ENCODE measurements around the gene ADD1. TPM values are rescaled to one million over a fixed set of nuclear protein-coding genes. Genes with fewer than 3 reads are reported as not detected.

ADD1 gene
- total RNA-seq, 4 donors from 2014 or later: 122 to 299 (median 196) TPM

GRCh38 chr4:2839060-2839459 lies 4.6 kb upstream of the ADD1 start:
- WGBS: 91% methylated on average over 3 of the region's 3 CpGs
- no peak for DNase-seq (ENCODE audit: low spot score in 2 of 2)
- H3K4me3 ChIP-seq: no peak overlapping the region
- no peaks in the 10 kb centered on the region for H3K27me3 ChIP-seq
- TF ChIP-seq, protein P1, sequence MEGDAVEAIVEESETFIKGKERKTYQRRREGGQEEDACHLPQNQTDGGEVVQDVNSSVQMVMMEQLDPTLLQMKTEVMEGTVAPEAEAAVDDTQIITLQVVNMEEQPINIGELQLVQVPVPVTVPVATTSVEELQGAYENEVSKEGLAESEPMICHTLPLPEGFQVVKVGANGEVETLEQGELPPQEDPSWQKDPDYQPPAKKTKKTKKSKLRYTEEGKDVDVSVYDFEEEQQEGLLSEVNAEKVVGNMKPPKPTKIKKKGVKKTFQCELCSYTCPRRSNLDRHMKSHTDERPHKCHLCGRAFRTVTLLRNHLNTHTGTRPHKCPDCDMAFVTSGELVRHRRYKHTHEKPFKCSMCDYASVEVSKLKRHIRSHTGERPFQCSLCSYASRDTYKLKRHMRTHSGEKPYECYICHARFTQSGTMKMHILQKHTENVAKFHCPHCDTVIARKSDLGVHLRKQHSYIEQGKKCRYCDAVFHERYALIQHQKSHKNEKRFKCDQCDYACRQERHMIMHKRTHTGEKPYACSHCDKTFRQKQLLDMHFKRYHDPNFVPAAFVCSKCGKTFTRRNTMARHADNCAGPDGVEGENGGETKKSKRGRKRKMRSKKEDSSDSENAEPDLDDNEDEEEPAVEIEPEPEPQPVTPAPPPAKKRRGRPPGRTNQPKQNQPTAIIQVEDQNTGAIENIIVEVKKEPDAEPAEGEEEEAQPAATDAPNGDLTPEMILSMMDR (IDR thresholded peaks at IDR 0.05): no peak
- peaks cover 22% of the 10 kb centered on the region for H3K36me3 ChIP-seq
- H3K9me3 ChIP-seq: no peaks in the 10 kb centered on the region
- peaks cover 31% of the 10 kb centered on the region for H3K4me1 ChIP-seq
- no peak overlapping the region for H3K27ac ChIP-seq

- peaks cover 38% of the 10 kb centered on the region for H3K4me1 ChIP-seq
- H3K27me3 ChIP-seq: no peaks in the 10 kb centered on the region
- TF ChIP-seq, protein P1 (IDR thresholded peaks at IDR 0.05): no peak
- TF ChIP-seq POLR2A (IDR thresholded peaks at IDR 0.05) (no peak), POLR2AphosphoS5 (IDR thresholded peaks at IDR 0.05) (no peak), EP300 (IDR thresholded peaks at IDR 0.05) (no peak)
- H3K27ac ChIP-seq: peak overlapping the region; percentile 93
- WGBS: 13% methylated on average over 7 of the region's 10 CpGs
- H3K9me3 ChIP-seq: no peaks in the 10 kb centered on the region
- H3K36me3 ChIP-seq: no peaks in the 10 kb centered on the region
- H3K4me3 ChIP-seq: peak overlapping the region; percentile 86
- no peak for DNase-seq (ENCODE audit: low spot score in 2 of 2)
Measured at GRCh38 chr4:2842687-2843262, 869 bp upstream of the ADD1 start.

GRCh38 chr4:2843941-2844584 lies 419 bp downstream of the ADD1 start:
- peaks cover 36% of the 10 kb centered on the region for H3K4me1 ChIP-seq
- no peaks in the 10 kb centered on the region for H3K9me3 ChIP-seq
- H3K27ac ChIP-seq: peak overlapping the region; percentile 93
- H3K27me3 ChIP-seq: no peaks in the 10 kb centered on the region
- TF ChIP-seq POLR2A (IDR thresholded peaks at IDR 0.05) (no peak), EP300 (IDR thresholded peaks at IDR 0.05) (no peak), POLR2AphosphoS5 (IDR thresholded peaks at IDR 0.05) (no peak)
- TF ChIP-seq, protein P1 (IDR thresholded peaks at IDR 0.05): no peak
- H3K4me3 ChIP-seq: peak overlapping the region; percentile 86
- WGBS: under 1% methylated on average over 20 of the region's 74 CpGs
- no peaks in the 10 kb centered on the region for H3K36me3 ChIP-seq
- DNase-seq (ENCODE audit: low spot score in 2 of 2): peak in 1 of 2 donors; percentile 79

- peaks cover 49% of the 10 kb centered on the region for H3K4me1 ChIP-seq
- no peak for DNase-seq (ENCODE audit: low spot score in 2 of 2)
- 83% methylated on average over 2 of the region's 2 CpGs for WGBS
- no peak overlapping the region for H3K27ac ChIP-seq
- TF ChIP-seq POLR2A (IDR thresholded peaks at IDR 0.05) (no peak), EP300 (IDR thresholded peaks at IDR 0.05) (no peak)
- H3K9me3 ChIP-seq: no peaks in the 10 kb centered on the region
- H3K36me3 ChIP-seq: no peaks in the 10 kb centered on the region
- no peaks in the 10 kb centered on the region for H3K27me3 ChIP-seq
- H3K4me3 ChIP-seq: no peak overlapping the region
Measured at GRCh38 chr4:2846172-2846571, 2.5 kb downstream of the ADD1 start.

DNA sequence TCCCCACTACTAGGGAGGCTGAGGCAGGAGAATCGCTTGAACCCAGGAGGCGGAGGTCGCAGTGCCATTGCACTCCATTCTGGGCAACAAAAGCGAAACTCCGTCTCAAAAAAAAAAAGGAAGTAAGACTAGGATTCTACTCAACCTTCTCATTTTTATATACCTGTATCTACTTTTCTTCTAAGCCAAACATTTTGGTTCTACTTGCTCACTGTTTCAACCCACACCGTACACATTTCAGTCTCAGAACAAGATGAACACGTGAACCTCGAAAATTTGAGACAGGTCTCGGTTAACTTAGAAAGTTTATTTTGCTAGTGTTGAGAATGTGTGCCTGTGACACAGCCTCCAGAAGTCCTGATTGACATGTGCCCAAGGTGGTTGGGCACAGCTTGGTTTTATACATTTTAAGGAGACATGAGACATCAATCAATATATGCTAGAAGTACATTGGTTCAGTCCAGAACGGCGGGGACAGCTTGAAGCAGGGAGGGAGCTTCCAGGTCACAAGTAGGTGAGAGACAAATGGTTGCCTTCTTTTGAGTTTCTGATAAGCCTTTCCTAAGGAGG lies 3.7 kb downstream of the ADD1 start:
- TF ChIP-seq POLR2AphosphoS5 (IDR thresholded peaks at IDR 0.05) (no peak), POLR2A (IDR thresholded peaks at IDR 0.05) (no peak), EP300 (IDR thresholded peaks at IDR 0.05) (no peak)
- TF ChIP-seq, protein P1 (IDR thresholded peaks at IDR 0.05): no peak
- H3K4me1 ChIP-seq: peaks cover 55% of the 10 kb centered on the region
- no peak overlapping the region for H3K27ac ChIP-seq
- WGBS: 88% methylated on average over 11 of the region's 11 CpGs
- no peak overlapping the region for H3K4me3 ChIP-seq
- DNase-seq (ENCODE audit: low spot score in 2 of 2): no peak
- no peaks in the 10 kb centered on the region for H3K9me3 ChIP-seq
- no peaks in the 10 kb centered on the region for H3K36me3 ChIP-seq
- H3K27me3 ChIP-seq: no peaks in the 10 kb centered on the region

Measured in suprapubic skin (tissue), 4 donors.